HEK293T (cell line): ENCODE data around the gene VWA3B.

ENCODE experiments used
- FOXK2 ChIP-seq: fragments of 450-650 bp; IDR thresholded peaks from 2 replicates; pipeline ENCODE4 v1.6.1; 2016; ENCODE audit warnings: mild to moderate bottlenecking
- TARDBP ChIP-seq: fragments of 450-650 bp; IDR thresholded peaks from 2 replicates; pipeline ENCODE4 v1.6.1; 2016

DNA sequence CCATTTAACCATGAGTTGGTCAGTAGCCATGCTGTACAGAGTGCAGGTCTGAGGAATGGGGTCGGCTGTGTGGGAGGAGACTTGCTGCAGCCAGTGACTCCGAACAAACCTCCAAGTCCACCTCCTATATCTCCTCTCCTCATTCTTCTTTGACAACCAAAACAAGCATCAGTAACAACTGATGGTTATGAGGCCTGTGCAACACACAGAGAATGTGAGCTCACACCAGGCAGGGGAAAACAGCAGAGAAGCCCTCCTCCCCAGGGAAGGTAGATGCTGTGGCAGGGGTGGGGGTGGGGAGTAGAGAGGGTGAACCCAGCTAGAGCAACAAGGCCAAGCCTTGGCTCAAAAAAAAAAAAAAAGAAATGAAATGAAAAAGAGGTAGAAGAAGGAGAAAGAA lies 247.0 kb downstream of the VWA3B start:
- TF ChIP-seq TARDBP (no peak), FOXK2 (no peak)
